CD14-positive monocyte (primary cell): Measurements from ENCODE around the gene NLGN1. TPM values are rescaled to one million over a fixed set of nuclear protein-coding genes. Genes with fewer than 3 reads are reported as not detected.

ENCODE experiments used
- DNase-seq, 3 donors: peaks; one replicate each; pipeline ENCODE4 v3.0.0-alpha.2; 2011 to 2022
- H2AFZ ChIP-seq: 2 replicates; pipeline ENCODE4 v1.6.0; 2012; ENCODE audit warnings: mild to moderate bottlenecking, low read depth, low read length, inconsistent platforms; ENCODE audit not compliant: insufficient read depth, poor library complexity, severe bottlenecking
- H3K27ac ChIP-seq, 2 donors: 1 replicate in 1 of 2; 2 replicates in 1 of 2; pipeline ENCODE4 v1.5.1; 2012 to 2013; ENCODE audit warnings: low read length in 2 of 2, control low read depth in 1 of 2, inconsistent platforms in 1 of 2, low read depth in 1 of 2, mild to moderate bottlenecking in 1 of 2
- H3K27me3 ChIP-seq, 2 donors: one replicate each; pipeline versions ENCODE4 v1.6.0 to v1.6.1; 2011 to 2013; ENCODE audit warnings: low read length in 2 of 2; ENCODE audit not compliant: control insufficient read depth in 2 of 2, insufficient read depth in 2 of 2
- H3K36me3 ChIP-seq, 2 donors: replicated peaks in 1 of 2; 1 replicate in 1 of 2; 2 replicates in 1 of 2; pipeline versions ENCODE4 v1.5.1 to v1.6.1; 2012 to 2013; ENCODE audit warnings: low read length in 2 of 2, control low read depth in 1 of 2, inconsistent platforms in 1 of 2, mild to moderate bottlenecking in 1 of 2; ENCODE audit not compliant: insufficient read depth in 2 of 2, control insufficient read depth in 1 of 2
- H3K4me1 ChIP-seq, 2 donors: 1 replicate in 1 of 2; 2 replicates in 1 of 2; pipeline versions ENCODE4 v1.5.1 to v1.6.1; 2012 to 2013; ENCODE audit warnings: low read length in 2 of 2, control low read depth in 1 of 2, inconsistent platforms in 1 of 2, mild to moderate bottlenecking in 1 of 2, moderate library complexity in 1 of 2; ENCODE audit not compliant: insufficient read depth in 2 of 2, control insufficient read depth in 1 of 2
- H3K4me2 ChIP-seq: replicated peaks from 2 replicates; pipeline ENCODE3; 2012; ENCODE audit warnings: low read length, moderate library complexity, mild to moderate bottlenecking; ENCODE audit not compliant: poor library complexity, severe bottlenecking; ENCODE audit errors: extremely low read depth
- H3K4me3 ChIP-seq, 3 experiments: fragments of 200-600 bp in 1 of 3; sonication (generic) in 1 of 3; replicated peaks in 1 of 3; 1 replicate in 2 of 3; 2 replicates in 1 of 3; pipeline ENCODE4 v1.5.1; 2011 to 2013; ENCODE audit warnings: low read length in 3 of 3, mild to moderate bottlenecking in 3 of 3, control low read depth in 2 of 3, low read depth in 2 of 3, inconsistent platforms in 1 of 3, moderate library complexity in 1 of 3
- H3K79me2 ChIP-seq: 2 replicates; pipeline ENCODE4 v1.6.0; 2012; ENCODE audit warnings: mild to moderate bottlenecking, control low read depth, inconsistent platforms, low read length, moderate library complexity; ENCODE audit not compliant: insufficient read depth
- H3K9ac ChIP-seq: 2 replicates; pipeline ENCODE4 v1.6.0; 2017; ENCODE audit warnings: low read length, mild to moderate bottlenecking; ENCODE audit not compliant: insufficient read depth, poor library complexity, severe bottlenecking
- H3K9me3 ChIP-seq, 2 donors: replicated peaks in 1 of 2; 1 replicate in 1 of 2; 2 replicates in 1 of 2; pipeline versions ENCODE4 v1.5.1 to v1.6.1; 2012 to 2013; ENCODE audit warnings: low read length in 2 of 2, control low read depth in 1 of 2; ENCODE audit not compliant: control insufficient read depth in 1 of 2, insufficient read depth in 1 of 2
- H4K20me1 ChIP-seq: 2 replicates; pipeline ENCODE4 v1.6.0; 2012; ENCODE audit warnings: mild to moderate bottlenecking, low read length, control low read depth, moderate library complexity; ENCODE audit not compliant: insufficient read depth
- H3K27ac Mint-ChIP-seq, 7 donors: one replicate each; pipeline ENCODE4 v1.8.0; 2020; ENCODE audit warnings: mild to moderate bottlenecking in 7 of 7, mixed read lengths in 7 of 7, moderate library complexity in 6 of 7, inconsistent platforms in 2 of 7
- H3K27me3 Mint-ChIP-seq, 3 donors: one replicate each; pipeline ENCODE4 v1.8.0; 2021 to 2022; ENCODE audit warnings: low read depth in 3 of 3, mild to moderate bottlenecking in 3 of 3, mixed read lengths in 3 of 3, moderate library complexity in 3 of 3, inconsistent platforms in 1 of 3
- H3K36me3 Mint-ChIP-seq, 2 donors: one replicate each; pipeline ENCODE4 v1.8.0; 2020; ENCODE audit warnings: mixed read lengths in 2 of 2, inconsistent platforms in 1 of 2, mild to moderate bottlenecking in 1 of 2
- H3K4me1 Mint-ChIP-seq: one replicate; pipeline ENCODE4 v1.8.0; 2020; ENCODE audit warnings: mild to moderate bottlenecking, mixed read lengths
- H3K4me3 Mint-ChIP-seq, 2 donors: one replicate each; pipeline ENCODE4 v1.8.0; 2020; ENCODE audit warnings: mild to moderate bottlenecking in 2 of 2, mixed read lengths in 2 of 2, moderate library complexity in 1 of 2
- H3K9me3 Mint-ChIP-seq, 7 donors: one replicate each; pipeline ENCODE4 v1.8.0; 2020 to 2022; ENCODE audit warnings: mixed read lengths in 7 of 7, mild to moderate bottlenecking in 6 of 7, moderate library complexity in 6 of 7, inconsistent platforms in 2 of 7
- WGBS: methylation state at CpG from one replicate; pipeline ENCODE4 v1.1.5; 2013; ENCODE audit warnings: missing lambda C conversion rate; ENCODE audit not compliant: insufficient coverage; 5-methylcytosine and 5-hydroxymethylcytosine counted together
- intact Hi-C, 2 donors: fragments of 100-400 bp; cut with micrococcal nuclease; formaldehyde crosslinking; loops; one replicate each; pipeline versions ENCODE4 v1.15.0 to v1.15.1; 2023
- polyA plus RNA-seq, 3 donors: library from polyadenylated mRNA; depleted of rRNA in 1 of 3; unstranded in 2 of 3; stranded (reverse) in 1 of 3; fragments of 300-500 nt in 2 of 3; fragments of >200 nt in 1 of 3; fragmentation: Illumina TruSeq in 2 of 3; gene quantifications; 1 replicate in 2 of 3; 2 replicates in 1 of 3; pipeline ENCODE4 v1.2.3, GENCODE V29; 2012 to 2021
- TF ChIP-seq, protein P1 (sequence below): fragments of 200-600 bp; IDR thresholded peaks from one replicate; pipeline ENCODE4 v1.8.0; 2022; ENCODE audit warnings: antibody characterized with exemption, mild to moderate bottlenecking

NLGN1 gene
- polyA plus RNA-seq, 3 donors = not detected

DNA sequence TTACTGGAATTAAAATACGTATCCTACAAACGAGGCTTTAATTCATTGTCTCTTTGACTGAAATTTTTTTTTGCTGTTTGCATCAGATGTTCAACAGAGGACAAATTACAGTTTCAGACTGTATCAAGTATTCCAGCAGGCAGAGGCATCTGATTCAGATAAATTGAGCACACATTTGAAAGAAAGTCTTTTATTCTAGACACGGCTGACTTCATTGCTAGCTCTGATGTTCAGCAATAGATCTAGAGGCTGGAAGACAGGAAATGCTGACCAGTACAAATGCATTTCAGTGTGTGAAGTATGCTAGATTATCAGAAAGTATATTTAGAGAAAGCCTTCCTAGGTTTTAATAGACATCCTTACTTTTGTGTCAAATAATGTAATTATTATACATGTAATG, 472.2 kb downstream of the NLGN1 start:
- no peaks in the 10 kb centered on the region for H3K36me3 Mint-ChIP-seq
- intact Hi-C loops = no loop called here
- Histone ChIP-seq H3K9ac (no peak overlapping the region), H4K20me1 (no peaks in the 10 kb centered on the region), H3K27me3 (no peaks in the 10 kb centered on the region), H3K4me1 (no peaks in the 10 kb centered on the region), H3K9me3 (no peaks in the 10 kb centered on the region), H3K27ac (no peak overlapping the region), H2AFZ (no peak overlapping the region), H3K79me2 (no peaks in the 10 kb centered on the region), H3K4me3 (no peak overlapping the region), H3K36me3 (no peaks in the 10 kb centered on the region), H3K4me2 (no peak overlapping the region)
- no peak for DNase-seq
- H3K27ac Mint-ChIP-seq = no peak overlapping the region
- peaks cover 0 to 2% (median 0%) of the 10 kb centered on the region in 7 donors for H3K9me3 Mint-ChIP-seq
- WGBS = 100% methylated on average over 2 of the region's 3 CpGs
- H3K4me3 Mint-ChIP-seq = no peak overlapping the region
- H3K27me3 Mint-ChIP-seq = peaks cover 0 to 3% (median 2%) of the 10 kb centered on the region in 3 donors
- H3K4me1 Mint-ChIP-seq = no peaks in the 10 kb centered on the region
- TF ChIP-seq, protein P1, sequence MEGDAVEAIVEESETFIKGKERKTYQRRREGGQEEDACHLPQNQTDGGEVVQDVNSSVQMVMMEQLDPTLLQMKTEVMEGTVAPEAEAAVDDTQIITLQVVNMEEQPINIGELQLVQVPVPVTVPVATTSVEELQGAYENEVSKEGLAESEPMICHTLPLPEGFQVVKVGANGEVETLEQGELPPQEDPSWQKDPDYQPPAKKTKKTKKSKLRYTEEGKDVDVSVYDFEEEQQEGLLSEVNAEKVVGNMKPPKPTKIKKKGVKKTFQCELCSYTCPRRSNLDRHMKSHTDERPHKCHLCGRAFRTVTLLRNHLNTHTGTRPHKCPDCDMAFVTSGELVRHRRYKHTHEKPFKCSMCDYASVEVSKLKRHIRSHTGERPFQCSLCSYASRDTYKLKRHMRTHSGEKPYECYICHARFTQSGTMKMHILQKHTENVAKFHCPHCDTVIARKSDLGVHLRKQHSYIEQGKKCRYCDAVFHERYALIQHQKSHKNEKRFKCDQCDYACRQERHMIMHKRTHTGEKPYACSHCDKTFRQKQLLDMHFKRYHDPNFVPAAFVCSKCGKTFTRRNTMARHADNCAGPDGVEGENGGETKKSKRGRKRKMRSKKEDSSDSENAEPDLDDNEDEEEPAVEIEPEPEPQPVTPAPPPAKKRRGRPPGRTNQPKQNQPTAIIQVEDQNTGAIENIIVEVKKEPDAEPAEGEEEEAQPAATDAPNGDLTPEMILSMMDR = no peak

DNA sequence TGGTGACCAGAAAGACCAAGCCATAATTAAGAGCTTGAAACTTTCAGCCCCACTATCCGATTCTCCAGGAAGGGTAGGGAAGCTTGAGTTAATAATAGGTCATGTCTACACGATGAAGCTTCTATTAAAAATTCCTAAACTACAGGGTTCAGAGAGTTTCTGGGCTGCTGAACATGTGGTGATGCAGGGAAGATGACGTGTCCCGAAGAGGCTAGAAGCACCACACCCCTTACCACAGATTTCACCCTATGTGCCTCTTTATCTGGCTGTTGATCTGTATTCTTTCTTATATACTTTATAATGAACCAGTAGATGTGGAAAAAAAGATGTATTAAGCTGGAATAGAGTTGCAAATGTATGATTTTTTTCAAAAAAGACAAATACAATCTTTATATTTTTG, 473.4 kb downstream of the NLGN1 start:
- H3K27me3 Mint-ChIP-seq = peaks cover 0 to 3% (median 2%) of the 10 kb centered on the region in 3 donors
- no peaks in the 10 kb centered on the region for H3K36me3 Mint-ChIP-seq
- H3K9me3 Mint-ChIP-seq = peaks cover 0 to 2% (median 0%) of the 10 kb centered on the region in 7 donors
- no peaks in the 10 kb centered on the region for H4K20me1 ChIP-seq
- no peak overlapping the region for H3K4me3 ChIP-seq
- H3K36me3 ChIP-seq = no peaks in the 10 kb centered on the region
- no peaks in the 10 kb centered on the region for H3K27me3 ChIP-seq
- H3K9ac ChIP-seq = no peak overlapping the region
- H3K4me3 Mint-ChIP-seq = no peak overlapping the region
- no peaks in the 10 kb centered on the region for H3K4me1 ChIP-seq
- no peaks in the 10 kb centered on the region for H3K9me3 ChIP-seq
- H3K79me2 ChIP-seq = no peaks in the 10 kb centered on the region
- DNase-seq = no peak
- TF ChIP-seq, protein P1 = no peak
- H2AFZ ChIP-seq = no peak overlapping the region
- WGBS = no CpG with 5 or more reads among the region's 4 CpGs
- intact Hi-C loops = no loop called here
- no peaks in the 10 kb centered on the region for H3K4me1 Mint-ChIP-seq
- H3K4me2 ChIP-seq = no peak overlapping the region
- H3K27ac ChIP-seq = no peak overlapping the region
- no peak overlapping the region for H3K27ac Mint-ChIP-seq
